ENCODE results near the gene PROSER1. TPM values are rescaled to one million over a fixed set of nuclear protein-coding genes. Genes with fewer than 3 reads are reported as not detected.
A peak's percentile ranks its signal among the peaks of the same experiment; 100 is the strongest.

The PROSER1 gene
- total and polyA plus RNA-seq, 3 donors from 2014 or later, result 32.0 to 37.0 (median 33.0) TPM

- H3K9me3 ChIP-seq, result no peaks in the 10 kb centered on the region
Measured at GRCh38 chr13:39049274-39049673, 11.4 kb upstream of the PROSER1 start.

GRCh38 chr13:39048806-39049205 lies 10.9 kb upstream of the PROSER1 start:
- intact Hi-C loops (cut with DNase I; ENCODE audit: low total_unique reads), result no loop called here
- H3K27ac ChIP-seq, result no peak overlapping the region
- TF ChIP-seq POLR2A (IDR thresholded peaks at IDR 0.05) (no peak), CTCF (IDR thresholded peaks at IDR 0.05) (no peak)

More at GRCh38 chr13:39049274-39049673, 11.4 kb upstream of the PROSER1 start:
- Histone ChIP-seq H3K27me3 (no peaks in the 10 kb centered on the region), H3K36me3 (ENCODE audit: low read depth, missing control alignments) (no peaks in the 10 kb centered on the region), H3K27ac (no peak overlapping the region), H3K4me1 (no peaks in the 10 kb centered on the region), H3K4me3 (no peak overlapping the region)
- TF ChIP-seq POLR2A (IDR thresholded peaks at IDR 0.05), result no peak
- TF ChIP-seq CTCF (IDR thresholded peaks at IDR 0.05), result no peak
- WGBS, 2 donors, result 86 to 89% methylated on average over 3 of the region's 3 CpGs
- intact Hi-C loops (cut with DNase I; ENCODE audit: low total_unique reads), result no loop called here
- DNase-seq, result no peak

GRCh38 chr13:39047560-39047959 lies 9.7 kb upstream of the PROSER1 start:
- no peaks in the 10 kb centered on the region for H3K4me1 ChIP-seq
- WGBS, 2 donors, result 37 to 40% methylated on average over 2 of the region's 2 CpGs
- no peaks in the 10 kb centered on the region for H3K9me3 ChIP-seq
- intact Hi-C loops (cut with DNase I; ENCODE audit: low total_unique reads), result no loop called here
- no peaks in the 10 kb centered on the region for H3K36me3 ChIP-seq (ENCODE audit: low read depth, missing control alignments)
- no peak overlapping the region for H3K27ac ChIP-seq
- no peak for DNase-seq
- H3K4me3 ChIP-seq, result no peak overlapping the region
- TF ChIP-seq CTCF (IDR thresholded peaks at IDR 0.05) (no peak), POLR2A (IDR thresholded peaks at IDR 0.05) (no peak)
- H3K27me3 ChIP-seq, result no peaks in the 10 kb centered on the region

More at GRCh38 chr13:39048806-39049205, 10.9 kb upstream of the PROSER1 start:
- H3K9me3 ChIP-seq, result no peaks in the 10 kb centered on the region
- no peaks in the 10 kb centered on the region for H3K36me3 ChIP-seq (ENCODE audit: low read depth, missing control alignments)
- H3K27me3 ChIP-seq, result no peaks in the 10 kb centered on the region
- no peaks in the 10 kb centered on the region for H3K4me1 ChIP-seq
- DNase-seq, result no peak
- H3K4me3 ChIP-seq, result no peak overlapping the region

- DNase-seq, result no peak
- H3K36me3 ChIP-seq (ENCODE audit: low read depth, missing control alignments), result no peaks in the 10 kb centered on the region
- H3K4me1 ChIP-seq, result peaks cover under 1% of the 10 kb centered on the region
- 91 to 92% methylated on average over 3 of the region's 3 CpGs for WGBS, 2 donors
- intact Hi-C loops (cut with DNase I; ENCODE audit: low total_unique reads), result no loop called here
- H3K9me3 ChIP-seq, result no peaks in the 10 kb centered on the region
- H3K4me3 ChIP-seq, result no peak overlapping the region
- no peak overlapping the region for H3K27ac ChIP-seq
- no peak for TF ChIP-seq CTCF (IDR thresholded peaks at IDR 0.05)
- no peak for TF ChIP-seq POLR2A (IDR thresholded peaks at IDR 0.05)
- no peaks in the 10 kb centered on the region for H3K27me3 ChIP-seq
Measured at GRCh38 chr13:39044536-39044935, 6.6 kb upstream of the PROSER1 start.

- intact Hi-C loops (cut with DNase I; ENCODE audit: low total_unique reads), result no loop called here
- Histone ChIP-seq H3K4me3 (no peak overlapping the region), H3K4me1 (peaks cover 18% of the 10 kb centered on the region), H3K27me3 (no peaks in the 10 kb centered on the region), H3K9me3 (no peaks in the 10 kb centered on the region), H3K27ac (peak overlapping the region in 1 of 2 donors; percentile 18), H3K36me3 (ENCODE audit: low read depth, missing control alignments) (no peaks in the 10 kb centered on the region)
- TF ChIP-seq CTCF (IDR thresholded peaks at IDR 0.05), result no peak
- DNase-seq, result no peak
- 34 to 42% methylated on average over 1 of the region's 1 CpG for WGBS, 2 donors
Measured at GRCh38 chr13:39040206-39040605, 2.3 kb upstream of the PROSER1 start.

All from testis (tissue), 3 donors.